Inferior parietal cortex (tissue), 1 donor: ENCODE data around the gene TRIP10.
"Not testable (repeated sequence)": the region's sequence is repeated elsewhere in the genome, so short reads cannot be mapped to it uniquely, and the experiment has no call there.

Experiments used
- DNase-seq: peaks from one replicate; pipeline ENCODE4 v3.0.0-alpha.2; 2016; ENCODE audit errors: extremely low spot score

TRIP10 gene

GRCh38 chr19:6739390-6739882 is at the start of gene TRIP10:
Gene TRIP10 (plus strand): TSS chr19:6739680. CDS start chr19:6739762, 82 bp downstream.
- peak; percentile 71 for DNase-seq

- DNase-seq, result no peak
These were observed 49.2 kb upstream of the TRIP10 start for GRCh38 chr19:6690160-6690885.

- DNase-seq, result no peak
These were observed 48.1 kb upstream of the TRIP10 start for GRCh38 chr19:6691342-6691741.

DNA sequence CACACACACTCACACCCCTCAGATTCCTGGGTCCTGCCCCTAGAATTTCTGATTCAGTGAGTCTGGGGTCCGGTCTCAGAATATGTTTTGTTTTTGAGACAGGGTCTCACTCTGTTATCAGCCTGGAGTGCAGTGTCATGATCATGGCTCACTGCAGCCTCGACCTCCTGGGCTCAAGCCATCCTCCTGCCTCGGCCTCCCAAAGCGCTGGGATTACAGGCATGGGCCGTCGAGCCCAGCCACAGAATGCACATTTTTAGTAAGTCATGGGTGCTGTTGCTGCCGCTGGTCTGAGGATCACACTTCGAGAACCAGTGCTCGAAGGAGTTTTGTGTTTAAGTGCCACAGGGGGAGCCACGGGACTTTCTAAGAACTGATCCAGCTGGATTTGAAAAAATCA is 47.5 kb upstream of the TRIP10 start:
- no peak for DNase-seq

GRCh38 chr19:6693056-6693471 is 46.4 kb upstream of the TRIP10 start:
- DNase-seq, result no peak

- no peak for DNase-seq
These were observed 45.8 kb upstream of the TRIP10 start for GRCh38 chr19:6693681-6694080.

DNA sequence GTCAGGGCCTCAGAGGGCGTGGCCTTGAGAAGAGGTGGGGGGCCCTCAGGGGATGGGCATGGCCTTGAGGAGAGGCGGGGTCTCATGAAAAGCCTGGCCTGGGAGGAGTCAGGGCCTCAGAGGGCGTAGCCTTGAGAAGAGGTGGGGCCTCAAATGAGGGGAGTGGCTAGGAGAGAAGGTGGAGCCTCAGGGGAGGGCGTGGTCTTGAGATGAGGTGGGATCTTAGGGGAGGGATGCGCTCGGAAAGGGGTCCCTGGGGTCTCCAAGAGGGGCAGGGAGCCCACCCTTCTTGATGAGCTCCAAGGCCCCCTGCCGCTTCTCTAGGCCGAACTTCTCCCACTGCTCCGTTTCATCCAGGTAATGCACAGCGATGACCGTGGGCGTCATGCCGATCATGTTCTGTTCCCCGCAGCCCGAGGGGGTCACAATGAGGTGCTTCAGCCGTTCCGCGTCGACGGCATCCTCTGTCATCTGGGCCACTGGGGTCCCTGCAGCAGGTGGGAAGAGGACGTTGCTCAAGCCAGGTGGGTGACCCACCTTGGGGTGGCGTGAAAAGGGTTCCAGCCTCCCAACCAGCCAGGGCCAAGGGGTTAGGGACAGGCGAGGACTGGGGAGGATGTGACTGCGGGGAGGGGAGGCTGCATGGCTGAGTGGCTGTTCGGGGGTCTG is 45.2 kb upstream of the TRIP10 start:
- DNase-seq, result no peak

GRCh38 chr19:6696239-6696820 is 43.1 kb upstream of the TRIP10 start:
- no peak for DNase-seq

DNA sequence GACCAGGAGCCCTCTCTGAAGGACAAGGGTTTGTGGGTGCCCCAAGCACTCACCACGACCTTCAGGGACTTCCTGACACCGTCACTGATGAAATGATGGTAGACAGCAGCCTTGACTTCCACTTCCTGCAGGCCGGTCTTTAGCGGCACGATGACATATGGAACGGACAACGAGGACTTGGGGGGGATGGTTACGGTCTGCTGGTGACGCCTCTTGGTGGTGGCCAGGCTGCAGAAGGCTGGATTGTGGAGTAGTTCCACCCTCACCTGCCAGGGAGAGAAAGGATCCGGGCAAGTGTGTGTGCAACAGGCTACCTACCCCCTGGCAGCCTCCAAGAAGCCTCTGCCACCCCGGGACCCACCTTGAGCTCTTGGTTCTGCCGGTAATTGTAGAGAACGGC is 42.2 kb upstream of the TRIP10 start:
- no peak for DNase-seq

DNA sequence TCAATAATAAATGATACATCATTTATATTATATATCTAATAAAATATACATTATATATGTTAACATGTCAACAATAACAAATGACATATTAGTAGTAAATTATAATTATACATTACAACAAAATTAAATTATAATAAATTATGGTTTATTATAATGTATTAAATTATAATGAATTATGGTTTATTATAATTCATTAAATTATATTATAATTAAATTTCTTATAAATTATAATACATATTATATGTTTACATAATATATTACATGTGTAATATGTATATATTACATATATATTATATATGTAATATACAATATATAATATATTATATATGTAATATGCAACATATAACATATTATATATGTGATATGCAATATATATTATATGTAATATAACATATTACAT is 39.5 kb upstream of the TRIP10 start:
- DNase-seq, result no peak

DNA sequence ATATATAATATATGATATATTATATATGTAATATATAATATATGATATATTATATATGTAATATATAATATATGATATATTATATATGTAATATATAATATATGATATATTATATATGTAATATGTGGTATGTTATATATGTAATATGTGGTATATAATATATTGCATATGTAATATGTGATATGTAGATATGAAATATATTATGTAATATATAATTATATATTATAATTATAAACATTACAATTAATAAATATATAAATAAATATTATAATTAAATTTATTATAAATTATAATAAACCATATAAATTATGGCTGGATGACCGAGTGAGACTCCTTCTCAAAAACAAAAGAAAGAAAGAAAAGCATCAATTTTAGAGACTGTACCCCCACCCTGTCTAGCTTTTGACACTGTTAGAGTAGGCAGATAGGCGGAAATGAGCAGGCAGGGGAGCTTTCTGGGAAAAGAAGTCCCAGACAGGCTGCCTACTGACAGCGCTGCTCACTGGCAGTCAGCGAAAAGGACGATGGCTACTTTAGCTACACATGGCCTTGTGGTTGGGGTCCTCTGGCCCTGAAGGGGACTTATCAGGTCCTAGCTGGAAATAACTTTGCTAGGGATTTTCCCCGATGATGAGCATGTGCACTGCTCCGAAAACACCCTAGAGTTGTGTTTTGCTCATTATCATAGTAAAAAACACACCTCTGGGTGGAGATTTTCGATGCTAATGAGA is 38.7 kb upstream of the TRIP10 start:
- DNase-seq, result no peak

- no peak for DNase-seq
These were observed 33.4 kb upstream of the TRIP10 start for GRCh38 chr19:6705931-6706632.

DNA sequence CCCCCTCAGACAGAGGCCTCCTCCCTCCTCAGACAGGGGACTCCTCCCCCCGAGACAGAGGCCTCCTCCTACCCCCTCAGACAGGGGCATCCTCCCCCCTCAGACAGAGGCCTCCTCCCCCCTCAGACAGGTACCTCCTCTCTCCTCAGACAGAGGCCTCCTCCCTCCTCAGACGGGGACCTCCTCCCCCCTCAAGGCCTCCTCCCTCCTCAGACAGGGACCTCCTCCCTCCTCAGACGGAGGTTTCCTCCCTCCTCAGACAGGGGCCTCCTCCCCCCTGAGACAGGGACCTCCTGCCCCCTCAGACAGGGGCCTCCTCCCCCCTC is 32.9 kb upstream of the TRIP10 start:
- no peak for DNase-seq

- DNase-seq, result no peak
These were observed 32.3 kb upstream of the TRIP10 start for GRCh38 chr19:6707011-6707657.

DNA sequence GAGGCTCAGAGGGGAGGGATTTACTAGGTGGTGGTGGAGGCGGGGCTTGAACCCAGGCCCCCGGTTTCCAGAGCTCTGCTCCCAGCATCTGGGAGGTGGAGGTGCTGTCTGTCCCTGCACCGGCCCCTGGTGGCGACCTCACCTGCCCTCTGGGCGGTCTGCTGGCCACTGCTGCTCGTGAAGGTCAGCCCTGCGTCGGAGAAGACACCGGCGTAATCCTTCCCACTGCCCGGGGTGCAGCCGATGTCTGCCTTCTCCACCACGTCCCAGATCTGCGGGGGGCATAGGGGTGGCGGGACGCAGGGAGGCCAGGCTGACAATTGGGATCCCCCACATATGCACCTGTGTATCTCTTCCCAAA is 31.8 kb upstream of the TRIP10 start:
- no peak for DNase-seq

DNA sequence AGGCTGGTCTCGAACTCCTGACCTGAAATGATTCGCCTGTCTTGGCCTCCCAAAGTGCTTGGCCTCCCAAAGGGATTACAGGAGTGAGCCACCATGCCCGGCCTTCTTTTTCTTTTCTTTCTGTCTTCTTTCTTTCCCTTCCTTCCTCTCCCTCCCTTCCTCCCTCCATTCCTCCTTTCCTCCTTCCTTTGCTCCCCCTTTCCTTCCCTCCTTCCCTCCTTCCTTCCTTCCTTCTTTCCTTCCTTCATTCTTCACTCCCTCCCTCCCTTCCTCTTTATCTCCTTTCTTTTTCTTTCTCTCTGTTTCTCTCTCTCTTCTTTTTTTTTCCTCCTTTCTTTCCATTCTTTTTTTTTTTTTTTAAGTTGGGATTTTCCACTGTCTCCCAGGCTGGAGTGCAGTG is 31.1 kb upstream of the TRIP10 start:
- DNase-seq, result no peak

DNA sequence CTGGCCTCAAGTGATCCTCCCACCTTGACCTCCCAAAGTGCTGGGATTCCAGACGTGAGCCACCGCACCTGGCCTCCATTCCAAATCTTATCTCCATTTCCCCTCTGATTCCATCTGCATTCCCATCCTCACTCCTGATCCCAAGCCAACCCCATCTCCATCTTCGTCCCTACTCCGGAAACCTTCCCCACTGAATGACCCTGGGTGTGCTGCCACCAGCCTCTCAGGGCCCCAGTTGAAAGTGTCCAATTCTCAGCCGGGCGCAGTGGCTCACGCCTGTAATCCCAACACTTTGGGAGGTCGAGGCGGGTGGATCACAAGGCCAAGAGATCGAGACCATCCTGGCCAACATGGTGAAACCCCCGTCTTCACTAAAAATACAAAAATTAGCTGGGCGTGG is 30.6 kb upstream of the TRIP10 start:
- DNase-seq, result not testable (repeated sequence)

DNA sequence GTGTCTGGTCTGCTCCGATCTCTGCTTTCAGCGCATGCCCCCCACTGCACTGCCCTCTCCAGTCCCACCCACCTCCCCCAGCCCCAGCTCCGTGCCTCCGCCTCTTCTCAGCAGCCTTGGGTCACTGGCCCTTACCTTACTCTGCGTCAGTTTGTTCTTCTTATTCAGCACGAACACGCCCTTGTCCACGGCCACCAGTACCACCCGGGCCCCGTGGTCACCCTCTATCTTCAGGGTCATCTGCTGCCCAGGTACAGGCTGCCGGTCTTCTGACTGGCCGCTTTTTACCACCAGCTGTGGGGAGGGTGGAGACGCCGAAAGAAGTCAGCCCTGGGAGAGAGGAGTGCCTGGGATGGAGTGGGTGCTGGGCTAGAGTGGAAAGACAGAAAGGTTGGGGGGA is 29.9 kb upstream of the TRIP10 start:
- DNase-seq, result no peak

GRCh38 chr19:6710273-6711077 is 29.0 kb upstream of the TRIP10 start:
- DNase-seq, result no peak

GRCh38 chr19:6711078-6711361 is 28.5 kb upstream of the TRIP10 start:
- no peak for DNase-seq

- no peak for DNase-seq
These were observed 27.9 kb upstream of the TRIP10 start for GRCh38 chr19:6711605-6712004.
